GM18520 (cell line): Measurements from ENCODE around the gene DZIP3.
A peak's percentile ranks its signal among the peaks of the same experiment; 100 is the strongest.

Source experiments
- ATAC-seq: cut with Tn5 transposase; IDR thresholded peaks from one replicate; pipeline ENCODE4 v1.9.1; 2021; ENCODE audit not compliant: unreplicated experiment

Gene DZIP3

DNA sequence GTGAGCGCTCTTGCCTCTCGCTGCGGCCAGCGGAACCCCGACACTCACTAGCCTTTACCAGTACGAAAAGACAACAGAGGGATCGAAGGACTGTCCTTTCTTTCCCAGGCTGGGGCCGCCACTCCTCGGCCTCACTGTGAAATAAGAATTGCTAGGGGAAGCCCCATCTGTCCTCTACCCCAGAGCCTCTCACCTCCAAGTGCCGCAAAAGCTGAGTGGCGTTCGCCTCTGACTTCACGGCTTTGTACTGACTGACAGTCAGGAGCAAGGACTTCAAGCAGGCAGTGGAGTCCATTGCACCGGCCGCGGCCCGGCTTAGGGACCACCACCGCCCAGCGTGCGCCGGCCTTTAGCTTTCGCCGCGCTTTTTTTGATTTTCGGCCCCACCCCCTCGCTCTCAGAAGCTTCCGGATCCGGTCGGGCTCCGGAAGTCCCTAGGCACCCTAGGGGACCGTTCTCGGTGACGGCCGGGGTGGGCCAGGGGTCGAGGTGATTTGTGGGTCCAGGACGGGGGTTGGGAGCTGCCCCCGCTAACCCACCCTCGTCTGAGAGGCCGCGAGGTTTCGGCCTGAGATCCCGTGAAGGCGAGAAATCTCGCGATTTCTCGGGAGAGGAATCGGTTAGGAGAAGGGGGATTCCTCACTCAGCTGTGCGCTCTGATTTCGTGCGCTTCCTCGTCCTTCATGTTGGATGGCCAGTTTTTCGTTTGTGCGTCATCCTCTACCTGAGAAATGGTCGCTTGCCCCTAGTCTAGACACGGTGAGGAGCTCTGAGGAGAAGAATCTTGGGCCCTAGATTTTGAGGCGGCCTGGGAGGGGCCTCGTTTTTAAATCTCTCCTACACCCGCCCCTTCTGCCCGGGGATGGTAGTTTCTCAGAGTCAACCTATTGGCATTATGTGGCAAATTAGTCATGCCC, at the start of gene DZIP3, which contains the start of gene CIP2A:
Gene DZIP3 (plus strand): TSS at position 642 of the 917 bp plus-strand sequence. CDS start 15,685 bp downstream, outside the sequence.
Gene CIP2A (minus strand): TSS at position 358 of the 917 bp plus-strand sequence. CDS start 63 bp downstream, at position 295.
- ATAC-seq = peak; percentile 82

DNA sequence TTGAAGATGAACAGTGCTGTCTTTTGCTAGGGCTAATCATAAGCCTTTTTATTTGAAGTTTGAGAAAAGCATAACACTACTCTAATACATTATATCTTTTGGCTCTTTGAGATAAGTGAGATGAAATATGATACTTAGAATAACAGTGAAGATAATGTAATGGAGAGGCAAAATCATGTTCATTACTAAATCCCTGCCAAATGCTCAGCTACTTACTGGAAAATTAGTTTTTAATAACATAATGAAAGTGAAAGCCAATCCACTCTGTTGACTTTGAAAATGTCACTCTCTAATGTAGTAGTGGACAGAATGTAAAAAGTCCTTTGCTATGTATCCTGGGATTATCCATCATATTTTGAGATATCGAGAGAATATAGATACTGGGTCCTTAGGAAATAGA, 43.3 kb upstream of the DZIP3 start:
- ATAC-seq = peak; percentile 29

DNA sequence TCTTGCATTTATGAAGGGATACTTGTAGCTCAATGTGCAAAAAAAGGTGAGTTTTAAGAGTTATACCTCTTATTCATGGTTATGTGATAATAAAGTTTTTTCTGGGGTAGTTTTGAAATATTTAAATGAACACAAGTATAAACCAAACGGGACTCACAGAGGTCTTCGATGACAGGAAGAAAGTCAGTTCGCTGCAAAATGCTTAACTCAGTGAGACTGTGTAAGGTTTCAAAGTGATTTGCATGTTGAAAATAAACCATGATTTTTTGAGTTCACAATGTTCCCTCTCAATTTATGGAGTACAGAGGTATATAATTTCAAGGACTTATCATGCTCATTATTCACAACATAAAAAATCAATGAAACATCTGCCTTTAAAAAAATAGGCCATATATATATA, 42.8 kb upstream of the DZIP3 start:
- peak; percentile 53 for ATAC-seq

GRCh38 chr3:108548304-108548703, 41.2 kb upstream of the DZIP3 start:
- no peak for ATAC-seq

DNA sequence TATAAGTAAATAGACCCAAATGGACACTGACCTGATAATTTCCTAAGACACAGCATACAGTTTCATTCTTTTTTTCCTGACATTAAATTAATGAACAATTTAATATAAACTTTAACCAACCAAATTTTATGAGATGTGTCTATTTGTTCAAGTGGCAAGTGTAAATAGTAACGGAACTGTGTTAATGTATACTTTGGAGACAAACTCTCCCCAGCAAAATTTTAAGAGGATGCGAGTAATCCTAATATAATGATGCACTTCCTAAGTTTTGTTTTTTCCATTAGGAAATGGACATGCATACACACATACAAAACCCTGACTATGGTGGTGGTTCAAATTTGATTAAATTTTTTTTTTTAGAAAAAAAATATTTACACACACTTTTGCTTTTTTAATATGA, 40.6 kb upstream of the DZIP3 start:
- no peak for ATAC-seq

GRCh38 chr3:108552267-108553159, 37.0 kb upstream of the DZIP3 start:
- ATAC-seq = peak; percentile 50

- no peak for ATAC-seq
Observed at GRCh38 chr3:108554229-108554628, 35.3 kb upstream of the DZIP3 start.

DNA sequence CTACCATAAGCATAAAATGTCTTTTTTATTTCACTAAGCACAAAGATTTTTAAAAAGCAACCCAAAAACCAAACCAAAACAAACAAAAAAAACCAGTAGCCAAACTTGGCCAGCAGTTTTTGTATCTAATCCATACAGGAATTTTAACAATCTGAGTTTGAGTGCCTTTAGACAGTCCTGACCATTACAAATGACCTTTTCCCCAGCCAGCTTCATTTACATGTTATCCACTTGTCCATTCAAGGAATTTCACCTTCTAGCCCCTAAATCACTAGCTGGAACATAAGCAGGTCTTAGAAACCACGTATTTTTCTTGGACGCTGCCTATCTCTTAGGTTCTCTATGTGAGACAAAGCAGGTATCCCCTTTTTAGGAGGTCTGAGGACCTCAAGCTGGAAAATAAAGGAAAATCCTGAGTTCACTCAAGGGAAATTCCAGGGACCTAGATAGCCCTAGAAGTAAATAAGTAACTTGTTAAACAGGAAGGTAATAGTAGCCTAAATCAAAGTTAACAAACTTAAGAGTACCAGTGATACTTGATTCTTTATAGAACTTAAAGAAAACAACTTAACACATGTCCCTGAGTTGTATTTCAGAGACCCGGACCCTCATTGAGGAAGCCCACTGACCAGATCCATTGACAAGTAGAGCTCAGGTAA, 34.5 kb upstream of the DZIP3 start:
- no peak for ATAC-seq

- no peak for ATAC-seq
Observed at GRCh38 chr3:108555966-108556581, 33.4 kb upstream of the DZIP3 start.

- no peak for ATAC-seq
Observed at GRCh38 chr3:108562565-108562964, 27.0 kb upstream of the DZIP3 start.

- ATAC-seq = no peak
Observed at GRCh38 chr3:108564564-108564963, 25.0 kb upstream of the DZIP3 start.

DNA sequence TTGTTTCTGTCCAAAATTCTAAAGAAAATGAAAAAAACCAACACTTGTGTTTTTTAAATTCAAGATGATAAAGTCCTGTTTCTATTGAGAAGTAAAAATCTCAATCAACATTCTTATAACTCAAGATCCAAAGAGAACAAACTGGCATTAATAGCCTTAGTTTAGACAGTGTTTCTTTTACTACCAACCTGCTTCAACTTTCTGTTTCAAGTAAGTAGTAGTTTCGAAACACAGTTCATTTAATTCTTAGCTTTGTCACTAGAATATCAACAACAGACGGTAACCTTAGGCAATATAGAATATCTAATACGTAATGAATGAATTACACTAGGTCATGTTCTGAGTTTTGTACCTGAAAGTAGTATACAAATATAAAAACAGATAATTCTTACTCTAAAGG, 24.0 kb upstream of the DZIP3 start:
- ATAC-seq = no peak

DNA sequence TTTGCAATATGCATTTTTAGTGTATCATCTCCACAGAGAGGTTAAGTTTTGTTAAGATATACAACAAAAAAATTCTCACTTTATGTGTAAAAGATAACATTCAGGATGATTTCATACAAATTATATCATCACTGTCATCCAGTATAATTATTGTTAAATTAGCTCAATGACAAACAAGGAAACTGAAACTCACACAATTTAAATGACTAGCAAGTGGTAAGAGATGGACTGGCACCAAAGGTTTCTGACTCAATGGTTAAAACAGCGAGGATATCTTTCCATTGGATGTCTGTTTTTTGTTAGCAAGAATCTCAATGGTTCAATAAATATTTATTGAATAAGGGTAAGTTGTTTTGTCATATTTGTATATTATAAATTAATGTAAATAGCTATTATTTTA, 22.9 kb upstream of the DZIP3 start:
- ATAC-seq = no peak

DNA sequence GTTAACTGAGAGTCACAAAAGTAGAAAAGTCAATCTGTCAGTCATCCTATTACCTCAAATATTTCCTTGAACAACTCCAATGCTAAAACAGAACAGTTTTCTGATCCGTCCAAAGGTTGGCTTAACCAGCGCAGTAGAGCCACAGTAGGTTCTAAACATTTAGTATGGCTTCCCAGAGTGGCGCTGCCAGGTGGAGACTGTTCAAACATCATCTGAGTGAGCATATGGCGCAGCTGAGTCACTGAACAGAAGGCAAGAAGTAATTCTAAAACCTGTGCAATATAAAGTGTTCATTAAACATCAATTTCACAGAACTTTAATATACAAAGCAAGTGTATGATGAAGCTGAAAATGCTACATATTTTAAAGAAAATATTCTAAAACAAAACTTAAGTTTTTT, 20.2 kb upstream of the DZIP3 start:
- no peak for ATAC-seq

DNA sequence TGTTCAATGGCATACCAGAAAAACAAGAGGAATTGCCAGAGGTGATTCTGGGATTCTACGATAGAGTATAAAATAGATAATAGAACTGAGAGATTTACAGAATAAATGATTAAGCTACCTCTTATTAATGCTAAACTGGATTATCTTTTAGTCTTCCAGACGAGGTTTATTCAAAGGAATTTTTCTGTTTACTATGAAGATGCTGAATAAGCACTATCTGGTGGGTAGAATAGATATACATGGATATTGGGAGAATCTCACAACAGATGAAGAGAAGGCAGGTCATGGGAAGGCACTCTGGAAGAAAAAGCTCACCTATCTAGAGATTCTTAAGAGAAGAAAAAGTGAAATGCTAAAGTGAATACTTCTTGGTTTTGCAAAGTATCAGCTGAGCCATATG, 11.5 kb upstream of the DZIP3 start:
- no peak for ATAC-seq

- no peak for ATAC-seq
Observed at GRCh38 chr3:108588601-108589000, 921 bp upstream of the DZIP3 start.

GRCh38 chr3:108589998-108590323, 439 bp downstream of the DZIP3 start:
- no peak for ATAC-seq

DNA sequence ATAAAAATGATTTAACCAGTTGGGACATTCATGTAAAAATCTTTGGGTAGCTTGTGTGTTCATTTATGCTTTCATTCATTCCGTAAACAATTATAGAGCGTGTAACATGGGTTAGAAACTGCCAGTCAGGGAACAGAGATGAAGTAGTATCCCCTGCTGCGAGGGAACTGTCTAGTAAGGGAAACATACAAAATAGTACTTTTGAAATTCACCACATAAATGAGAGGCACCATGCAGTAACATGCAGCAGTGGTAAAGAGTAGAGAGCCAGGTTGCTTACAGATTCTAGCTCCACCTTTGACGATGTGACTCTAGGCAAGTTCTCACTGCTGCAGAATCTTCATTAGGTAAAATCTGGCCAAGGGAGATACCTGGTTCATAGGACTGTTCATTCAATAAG, 938 bp downstream of the DZIP3 start:
- ATAC-seq = no peak

DNA sequence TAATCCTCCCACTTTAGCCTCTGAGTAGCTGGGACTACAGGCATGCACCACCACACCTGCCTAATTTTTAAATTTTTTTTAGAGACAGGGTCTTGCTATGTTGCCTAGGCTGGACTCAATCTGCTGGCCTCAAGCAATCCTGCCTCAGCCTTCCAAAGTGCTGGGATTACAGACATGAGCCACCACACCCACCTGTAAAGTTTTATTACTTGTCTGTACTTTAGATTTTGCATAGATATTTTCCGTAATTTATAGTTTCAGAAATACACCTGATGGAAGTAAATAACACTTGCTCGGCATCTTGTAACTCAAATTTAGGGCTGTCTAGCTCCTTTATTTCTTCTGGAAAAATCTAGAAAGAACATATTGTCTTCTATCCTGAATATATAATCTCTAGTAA, 5.8 kb downstream of the DZIP3 start:
- ATAC-seq = no peak

DNA sequence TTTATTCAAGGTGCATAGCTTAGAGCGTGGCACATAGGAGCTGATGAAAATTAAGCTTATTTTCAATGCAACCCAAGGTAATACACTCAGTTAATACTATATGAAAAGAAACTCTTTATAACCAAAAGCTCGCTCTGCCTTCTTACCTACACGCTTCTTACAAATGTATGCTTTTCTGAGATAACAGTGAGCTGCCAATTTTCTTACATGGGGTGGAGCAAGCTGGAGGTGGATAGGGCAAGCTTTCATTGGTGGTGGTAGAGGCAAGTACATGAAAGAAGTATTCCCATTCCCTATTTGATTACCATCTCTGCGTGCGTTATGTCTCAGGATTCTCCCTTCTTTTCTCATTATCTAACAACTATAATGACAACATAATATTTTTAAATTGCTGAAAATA, 8.9 kb downstream of the DZIP3 start:
- no peak for ATAC-seq
